Lower lobe of right lung (tissue), 2 donors: ENCODE measurements around the gene MCMBP. TPM values are rescaled to one million over a fixed set of nuclear protein-coding genes. Genes with fewer than 3 reads are reported as not detected.

Source experiments
- ATAC-seq, 2 donors: fragments of 200-7000 bp; cut with Tn5 transposase; one replicate each; pipeline ENCODE4 v1.9.1; 2020 to 2022; ENCODE audit warnings: mild to moderate bottlenecking in 2 of 2, moderate library complexity in 2 of 2
- DNase-seq: peaks from one replicate; pipeline ENCODE4 v3.0.0-alpha.2; 2020
- H3K27ac ChIP-seq: fragments of 200-600 bp; one replicate; pipeline ENCODE4 v1.8.0; 2022
- H3K27me3 ChIP-seq: fragments of 200-600 bp; one replicate; pipeline ENCODE4 v1.8.0; 2022; ENCODE audit warnings: low read depth
- H3K36me3 ChIP-seq: fragments of 200-600 bp; one replicate; pipeline ENCODE4 v1.8.0; 2022; ENCODE audit warnings: mild to moderate bottlenecking
- H3K4me1 ChIP-seq: fragments of 200-600 bp; one replicate; pipeline ENCODE4 v1.8.0; 2022
- H3K4me3 ChIP-seq: fragments of 200-600 bp; one replicate; pipeline ENCODE4 v1.8.0; 2022; ENCODE audit warnings: mild to moderate bottlenecking
- H3K9me3 ChIP-seq: fragments of 200-600 bp; one replicate; pipeline ENCODE4 v1.8.0; 2022
- intact Hi-C: fragments of 100-400 bp; cut with DNase I; formaldehyde crosslinking; loops from one replicate; pipeline ENCODE4 v1.11.0; 2022
- total RNA-seq: library from RNA; stranded (reverse); fragmentation: NEBNext Ultra II Directional; extraction: Animal tissue kit (Norgen Biotek cat#: 25700); gene quantifications from one replicate; pipeline ENCODE4 v1.2.1, GENCODE V29; 2021
- TF ChIP-seq, protein P1 (sequence below): fragments of 200-600 bp; IDR thresholded peaks from one replicate; pipeline ENCODE4 v1.8.0; 2022; ENCODE audit warnings: antibody characterized with exemption, mild to moderate bottlenecking
- donor health status: DM: no; HTN: yes; CAD: no; lungs with severe emphysema.

The MCMBP gene
- total RNA-seq, 1 donor from 2014 or later = 52.1 TPM

- ATAC-seq (no peak), DNase-seq (no peak)
- intact Hi-C loops = no loop called here
- Histone ChIP-seq H3K9me3 (no peaks in the 10 kb centered on the region), H3K27ac (no peak overlapping the region), H3K4me3 (peak overlapping the region; percentile 41), H3K27me3 (no peaks in the 10 kb centered on the region), H3K4me1 (no peaks in the 10 kb centered on the region), H3K36me3 (peaks cover 28% of the 10 kb centered on the region)
- TF ChIP-seq, protein P1, sequence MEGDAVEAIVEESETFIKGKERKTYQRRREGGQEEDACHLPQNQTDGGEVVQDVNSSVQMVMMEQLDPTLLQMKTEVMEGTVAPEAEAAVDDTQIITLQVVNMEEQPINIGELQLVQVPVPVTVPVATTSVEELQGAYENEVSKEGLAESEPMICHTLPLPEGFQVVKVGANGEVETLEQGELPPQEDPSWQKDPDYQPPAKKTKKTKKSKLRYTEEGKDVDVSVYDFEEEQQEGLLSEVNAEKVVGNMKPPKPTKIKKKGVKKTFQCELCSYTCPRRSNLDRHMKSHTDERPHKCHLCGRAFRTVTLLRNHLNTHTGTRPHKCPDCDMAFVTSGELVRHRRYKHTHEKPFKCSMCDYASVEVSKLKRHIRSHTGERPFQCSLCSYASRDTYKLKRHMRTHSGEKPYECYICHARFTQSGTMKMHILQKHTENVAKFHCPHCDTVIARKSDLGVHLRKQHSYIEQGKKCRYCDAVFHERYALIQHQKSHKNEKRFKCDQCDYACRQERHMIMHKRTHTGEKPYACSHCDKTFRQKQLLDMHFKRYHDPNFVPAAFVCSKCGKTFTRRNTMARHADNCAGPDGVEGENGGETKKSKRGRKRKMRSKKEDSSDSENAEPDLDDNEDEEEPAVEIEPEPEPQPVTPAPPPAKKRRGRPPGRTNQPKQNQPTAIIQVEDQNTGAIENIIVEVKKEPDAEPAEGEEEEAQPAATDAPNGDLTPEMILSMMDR = no peak
Observed at GRCh38 chr10:119818889-119819270, 53.8 kb downstream of the MCMBP start.

DNA sequence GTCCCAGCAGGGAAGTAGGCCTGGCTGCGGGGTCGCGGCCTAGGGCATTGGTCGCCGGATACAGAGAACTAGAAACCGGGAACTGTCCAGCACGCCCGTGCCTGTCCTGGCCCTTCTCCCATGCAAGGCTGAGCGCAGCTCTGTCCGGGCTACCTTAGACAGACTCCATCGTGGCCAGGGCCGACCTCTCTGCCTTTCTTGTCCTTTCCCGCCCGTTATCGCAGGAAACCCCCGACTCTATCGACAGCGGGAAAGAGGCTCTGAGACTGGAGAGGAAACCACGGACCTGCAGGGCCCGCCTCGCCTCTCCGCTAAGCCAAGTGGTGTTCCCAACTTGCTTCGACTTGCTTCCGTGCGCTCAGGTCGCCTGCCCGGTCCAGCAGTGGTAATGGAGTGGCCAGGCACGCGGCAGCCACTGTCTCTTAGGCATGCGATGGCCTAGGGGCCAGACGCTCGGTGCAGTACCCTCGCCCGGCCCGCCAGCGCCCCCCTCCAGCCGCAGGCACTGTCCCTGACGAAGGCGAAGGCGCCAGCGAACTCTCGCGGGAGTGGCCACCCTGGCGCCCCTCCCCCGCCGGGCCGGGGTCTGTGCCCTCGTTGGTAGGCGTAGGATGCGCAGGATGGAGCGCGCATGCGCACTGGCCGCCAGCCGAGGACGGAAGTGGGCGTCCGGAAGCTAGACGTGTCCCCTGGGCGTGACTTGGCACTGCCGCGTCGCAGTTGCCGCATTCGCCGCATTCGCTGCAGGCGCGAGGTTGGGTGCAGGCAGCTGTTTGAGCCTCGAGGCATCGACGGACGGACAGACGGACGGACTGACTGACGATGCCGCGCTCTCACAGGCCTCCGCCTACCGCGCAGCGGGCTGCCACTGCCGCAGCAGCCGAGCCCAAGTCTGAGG lies 54.4 kb downstream of the MCMBP start:
- intact Hi-C loops = no loop called here

GRCh38 chr10:119815671-119816070 lies 57.0 kb downstream of the MCMBP start:
- DNase-seq = no peak
- Histone ChIP-seq H3K27me3 (no peaks in the 10 kb centered on the region), H3K4me1 (no peaks in the 10 kb centered on the region), H3K4me3 (no peak overlapping the region), H3K9me3 (no peaks in the 10 kb centered on the region), H3K36me3 (peaks cover 16% of the 10 kb centered on the region), H3K27ac (no peak overlapping the region)
- TF ChIP-seq, protein P1 = no peak
- intact Hi-C loops = no loop called here
- ATAC-seq = no peak

More for the DNA sequence above, 54.4 kb downstream of the MCMBP start:
- peak; percentile 62 to 69 for ATAC-seq
- peaks cover 27% of the 10 kb centered on the region for H3K36me3 ChIP-seq
- TF ChIP-seq, protein P1 = no peak
- H3K27me3 ChIP-seq = no peaks in the 10 kb centered on the region
- DNase-seq = peak; percentile 67
- no peak overlapping the region for H3K27ac ChIP-seq
- H3K4me3 ChIP-seq = peak overlapping the region; percentile 41
- H3K9me3 ChIP-seq = no peaks in the 10 kb centered on the region
- H3K4me1 ChIP-seq = no peaks in the 10 kb centered on the region

GRCh38 chr10:119812684-119813083 lies 60.0 kb downstream of the MCMBP start:
- Histone ChIP-seq H3K4me3 (no peak overlapping the region), H3K27me3 (no peaks in the 10 kb centered on the region), H3K4me1 (no peaks in the 10 kb centered on the region), H3K9me3 (no peaks in the 10 kb centered on the region), H3K36me3 (peaks cover 10% of the 10 kb centered on the region), H3K27ac (no peak overlapping the region)
- intact Hi-C loops = no loop called here
- ATAC-seq (no peak), DNase-seq (no peak)
- TF ChIP-seq, protein P1 = no peak

DNA sequence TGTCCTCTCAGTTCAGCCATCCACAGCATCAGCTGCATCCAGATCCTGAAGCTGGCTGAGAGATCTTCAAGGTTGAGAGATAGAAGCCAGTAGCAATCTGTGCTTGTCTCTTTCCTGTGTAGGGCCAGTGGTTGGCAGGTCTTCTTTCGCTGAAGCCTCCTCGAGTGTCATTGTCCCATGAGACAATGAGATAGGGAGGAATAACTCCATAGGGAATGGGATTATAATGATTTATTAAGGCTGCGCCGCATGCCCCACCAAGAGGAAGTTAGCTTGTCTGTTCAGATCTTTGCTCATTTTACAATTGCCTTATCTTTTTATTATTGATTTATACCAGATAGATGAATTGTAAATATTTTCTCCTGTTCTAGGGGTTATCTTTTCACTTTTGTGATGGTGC lies 61.5 kb downstream of the MCMBP start:
- H3K4me1 ChIP-seq = no peaks in the 10 kb centered on the region
- ATAC-seq = no peak
- H3K27me3 ChIP-seq = no peaks in the 10 kb centered on the region
- H3K36me3 ChIP-seq = peaks cover 13% of the 10 kb centered on the region
- TF ChIP-seq, protein P1 = no peak
- no peak overlapping the region for H3K27ac ChIP-seq
- H3K4me3 ChIP-seq = no peak overlapping the region
- intact Hi-C loops = no loop called here
- DNase-seq = no peak
- no peaks in the 10 kb centered on the region for H3K9me3 ChIP-seq
